HG03097 (cell line): ENCODE results near the gene GNG14.
"Not testable (repeated sequence)": the region's sequence is repeated elsewhere in the genome, so short reads cannot be mapped to it uniquely, and the experiment has no call there.

ENCODE experiments used
- ATAC-seq: cut with Tn5 transposase; IDR thresholded peaks from one replicate; pipeline ENCODE4 v1.9.1; 2021; ENCODE audit not compliant: unreplicated experiment, low FRiP score

Gene GNG14

GRCh38 chr19:12666265-12667048 lies 21.3 kb upstream of the GNG14 start, which contains the start of the genes MAN2B1 and WDR83:
TSS of gene MAN2B1 (minus strand) at chr19:12666742. CDS start at chr19:12666701, 41 bp downstream.
TSS of gene WDR83 (plus strand) at chr19:12666807. CDS start at chr19:12669791, 2,984 bp downstream.
- peak; percentile 39 for ATAC-seq

- no peak for ATAC-seq
These were observed 20.0 kb upstream of the GNG14 start for GRCh38 chr19:12667731-12668302.

- ATAC-seq: no peak
These were observed 19.5 kb upstream of the GNG14 start for GRCh38 chr19:12668346-12668745.

- ATAC-seq: no peak
These were observed 18.9 kb upstream of the GNG14 start for GRCh38 chr19:12668932-12669269.

GRCh38 chr19:12669270-12670158 lies 18.3 kb upstream of the GNG14 start:
- ATAC-seq: peak; percentile 28

- no peak for ATAC-seq
These were observed 17.5 kb upstream of the GNG14 start for GRCh38 chr19:12670159-12670928.

- no peak for ATAC-seq
These were observed 15.1 kb upstream of the GNG14 start for GRCh38 chr19:12672744-12673143.

- ATAC-seq: no peak
These were observed 12.4 kb upstream of the GNG14 start for GRCh38 chr19:12675399-12675798.

- ATAC-seq: no peak
These were observed 11.9 kb upstream of the GNG14 start for GRCh38 chr19:12675940-12676339.

GRCh38 chr19:12676384-12676792 lies 11.4 kb upstream of the GNG14 start:
- ATAC-seq: no peak

GRCh38 chr19:12676928-12677327 lies 10.9 kb upstream of the GNG14 start:
- no peak for ATAC-seq

- not testable (repeated sequence) for ATAC-seq
These were observed 9.8 kb upstream of the GNG14 start for GRCh38 chr19:12678039-12678438.

GRCh38 chr19:12680034-12680433 lies 7.8 kb upstream of the GNG14 start:
- no peak for ATAC-seq

- peak; percentile 57 for ATAC-seq
These were observed 6.5 kb upstream of the GNG14 start, which contains the start of gene DHPS for GRCh38 chr19:12681074-12681987. TSS of gene DHPS (minus strand) at chr19:12681880. CDS start at chr19:12681766, 114 bp downstream.

- ATAC-seq: no peak
These were observed 2.0 kb upstream of the GNG14 start for GRCh38 chr19:12685831-12686230.

GRCh38 chr19:12689012-12689411 lies 1.2 kb downstream of the GNG14 start:
- ATAC-seq: no peak

GRCh38 chr19:12689581-12690216 lies 1.9 kb downstream of the GNG14 start:
- ATAC-seq: no peak

- ATAC-seq: no peak
These were observed 5.2 kb downstream of the GNG14 start for GRCh38 chr19:12692960-12693359.

- ATAC-seq: no peak
These were observed 6.8 kb downstream of the GNG14 start for GRCh38 chr19:12694641-12695040.
